ENCODE results near the gene FRMD3.
A peak's percentile ranks its signal among the peaks of the same experiment; 100 is the strongest.

Gene FRMD3

GRCh38 chr9:83285445-83286225, 252.6 kb downstream of the FRMD3 start:
- H4K8ac ChIP-seq (ENCODE audit: low read depth, low read length): no peak overlapping the region
- H3K27ac ChIP-seq (ENCODE audit: low read depth, low read length): no peak overlapping the region
- no peaks in the 10 kb centered on the region for H3K4me1 ChIP-seq (ENCODE audit: control insufficient read depth in 1 of 2, insufficient read depth in 2 of 2, low read length in 2 of 2)
- H3K4me3 ChIP-seq (ENCODE audit: low read depth, low read length): no peak overlapping the region
- H2BK12ac ChIP-seq (ENCODE audit: low read length): no peak overlapping the region
- H3K9ac ChIP-seq (ENCODE audit: low read length): no peak overlapping the region
- H2AFZ ChIP-seq (ENCODE audit: insufficient read depth, low read length, poor library complexity): no peak overlapping the region
- H3K18ac ChIP-seq (ENCODE audit: low read length): no peak overlapping the region
- H3K14ac ChIP-seq (ENCODE audit: low read length): no peak overlapping the region
- no peak overlapping the region for H4K91ac ChIP-seq (ENCODE audit: low read depth, low read length)
- no peaks in the 10 kb centered on the region for H3K36me3 ChIP-seq (ENCODE audit: control insufficient read depth in 1 of 2, insufficient read depth in 2 of 2, low read length in 2 of 2)
- H4K12ac ChIP-seq (ENCODE audit: low read depth, low read length): no peak overlapping the region
- H2BK5ac ChIP-seq (ENCODE audit: low read depth, low read length, poor library complexity): no peak overlapping the region
- no peaks in the 10 kb centered on the region for H3K79me2 ChIP-seq (ENCODE audit: control insufficient read depth, insufficient read depth, low read length, poor library complexity)
- H3K27me3 ChIP-seq (ENCODE audit: insufficient read depth, low read length): no peaks in the 10 kb centered on the region
- H3K4ac ChIP-seq (ENCODE audit: low read depth, low read length): no peak overlapping the region
- no peak for DNase-seq
- H3K79me1 ChIP-seq (ENCODE audit: low read length): no peaks in the 10 kb centered on the region
- no peak overlapping the region for H2AK5ac ChIP-seq (ENCODE audit: low read length)
- H3K23ac ChIP-seq (ENCODE audit: low read length): no peak overlapping the region
- H2BK120ac ChIP-seq (ENCODE audit: insufficient read depth, low read length, poor library complexity): no peak overlapping the region
- WGBS (ENCODE audit: extremely low coverage, insufficient coverage, insufficient read length): no CpG with 5 or more reads among the region's 3 CpGs
- no peaks in the 10 kb centered on the region for H3K9me3 ChIP-seq (ENCODE audit: insufficient read depth, low read depth, low read length)
- H3K4me2 ChIP-seq (ENCODE audit: low read length): no peak overlapping the region

GRCh38 chr9:83284746-83285145, 253.5 kb downstream of the FRMD3 start:
- Histone ChIP-seq H3K4me3 (ENCODE audit: low read depth, low read length) (peak overlapping the region; percentile 6), H2AK5ac (ENCODE audit: low read length) (no peak overlapping the region), H3K4me2 (ENCODE audit: low read length) (no peak overlapping the region), H3K36me3 (ENCODE audit: control insufficient read depth in 1 of 2, insufficient read depth in 2 of 2, low read length in 2 of 2) (no peaks in the 10 kb centered on the region), H3K14ac (ENCODE audit: low read length) (no peak overlapping the region), H2BK120ac (ENCODE audit: insufficient read depth, low read length, poor library complexity) (no peak overlapping the region), H3K4ac (ENCODE audit: low read depth, low read length) (no peak overlapping the region), H3K9ac (ENCODE audit: low read length) (no peak overlapping the region), H2BK12ac (ENCODE audit: low read length) (no peak overlapping the region), H3K79me2 (ENCODE audit: control insufficient read depth, insufficient read depth, low read length, poor library complexity) (no peaks in the 10 kb centered on the region), H2BK5ac (ENCODE audit: low read depth, low read length, poor library complexity) (no peak overlapping the region), H4K8ac (ENCODE audit: low read depth, low read length) (no peak overlapping the region), H4K91ac (ENCODE audit: low read depth, low read length) (no peak overlapping the region), H2AFZ (ENCODE audit: insufficient read depth, low read length, poor library complexity) (no peak overlapping the region), H3K23ac (ENCODE audit: low read length) (no peak overlapping the region), H3K18ac (ENCODE audit: low read length) (no peak overlapping the region), H3K4me1 (ENCODE audit: control insufficient read depth in 1 of 2, insufficient read depth in 2 of 2, low read length in 2 of 2) (no peaks in the 10 kb centered on the region), H3K9me3 (ENCODE audit: insufficient read depth, low read depth, low read length) (no peaks in the 10 kb centered on the region), H3K27me3 (ENCODE audit: insufficient read depth, low read length) (no peaks in the 10 kb centered on the region), H3K27ac (ENCODE audit: low read depth, low read length) (no peak overlapping the region), H4K12ac (ENCODE audit: low read depth, low read length) (no peak overlapping the region), H3K79me1 (ENCODE audit: low read length) (no peaks in the 10 kb centered on the region)
- no CpG with 5 or more reads among the region's 5 CpGs for WGBS (ENCODE audit: extremely low coverage, insufficient coverage, insufficient read length)
- peak in 1 of 2 donors; percentile 31 for DNase-seq

- Histone ChIP-seq H4K8ac (ENCODE audit: low read depth, low read length) (no peak overlapping the region), H3K79me1 (ENCODE audit: low read length) (no peaks in the 10 kb centered on the region), H2AK5ac (ENCODE audit: low read length) (no peak overlapping the region), H3K27ac (ENCODE audit: low read depth, low read length) (no peak overlapping the region), H3K4ac (ENCODE audit: low read depth, low read length) (no peak overlapping the region), H3K4me2 (ENCODE audit: low read length) (no peak overlapping the region), H4K91ac (ENCODE audit: low read depth, low read length) (no peak overlapping the region), H2AFZ (ENCODE audit: insufficient read depth, low read length, poor library complexity) (no peak overlapping the region), H3K27me3 (ENCODE audit: insufficient read depth, low read length) (no peaks in the 10 kb centered on the region), H3K79me2 (ENCODE audit: control insufficient read depth, insufficient read depth, low read length, poor library complexity) (no peaks in the 10 kb centered on the region), H3K9ac (ENCODE audit: low read length) (no peak overlapping the region), H3K4me3 (ENCODE audit: low read depth, low read length) (no peak overlapping the region), H3K36me3 (ENCODE audit: control insufficient read depth in 1 of 2, insufficient read depth in 2 of 2, low read length in 2 of 2) (no peaks in the 10 kb centered on the region), H3K9me3 (ENCODE audit: insufficient read depth, low read depth, low read length) (peaks cover 1% of the 10 kb centered on the region), H3K23ac (ENCODE audit: low read length) (no peak overlapping the region), H2BK12ac (ENCODE audit: low read length) (no peak overlapping the region), H4K12ac (ENCODE audit: low read depth, low read length) (no peak overlapping the region), H3K4me1 (ENCODE audit: control insufficient read depth in 1 of 2, insufficient read depth in 2 of 2, low read length in 2 of 2) (no peaks in the 10 kb centered on the region), H2BK5ac (ENCODE audit: low read depth, low read length, poor library complexity) (no peak overlapping the region), H2BK120ac (ENCODE audit: insufficient read depth, low read length, poor library complexity) (no peak overlapping the region), H3K18ac (ENCODE audit: low read length) (no peak overlapping the region), H3K14ac (ENCODE audit: low read length) (no peak overlapping the region)
- DNase-seq: peak in 1 of 2 donors; percentile 59
- no CpG with 5 or more reads among the region's 2 CpGs for WGBS (ENCODE audit: extremely low coverage, insufficient coverage, insufficient read length)
These were observed 254.7 kb downstream of the FRMD3 start for GRCh38 chr9:83283528-83283927.

GRCh38 chr9:83281306-83282255, 256.6 kb downstream of the FRMD3 start:
- no CpG with 5 or more reads among the region's 7 CpGs for WGBS (ENCODE audit: extremely low coverage, insufficient coverage, insufficient read length)
- no peaks in the 10 kb centered on the region for H3K79me1 ChIP-seq (ENCODE audit: low read length)

More at GRCh38 chr9:83281306-83282255, 256.6 kb downstream of the FRMD3 start:
- no peak overlapping the region for H3K18ac ChIP-seq (ENCODE audit: low read length)
- H3K9ac ChIP-seq (ENCODE audit: low read length): no peak overlapping the region
- no peaks in the 10 kb centered on the region for H3K79me2 ChIP-seq (ENCODE audit: control insufficient read depth, insufficient read depth, low read length, poor library complexity)
- no peak overlapping the region for H3K4me2 ChIP-seq (ENCODE audit: low read length)
- H4K91ac ChIP-seq (ENCODE audit: low read depth, low read length): no peak overlapping the region
- no peak overlapping the region for H2AK5ac ChIP-seq (ENCODE audit: low read length)
- DNase-seq: peak in 1 of 2 donors; percentile 56
- no peak overlapping the region for H2BK12ac ChIP-seq (ENCODE audit: low read length)
- H3K36me3 ChIP-seq (ENCODE audit: control insufficient read depth in 1 of 2, insufficient read depth in 2 of 2, low read length in 2 of 2): no peaks in the 10 kb centered on the region
- no peak overlapping the region for H4K8ac ChIP-seq (ENCODE audit: low read depth, low read length)
- no peak overlapping the region for H2BK5ac ChIP-seq (ENCODE audit: low read depth, low read length, poor library complexity)
- no peak overlapping the region for H2BK120ac ChIP-seq (ENCODE audit: insufficient read depth, low read length, poor library complexity)
- no peaks in the 10 kb centered on the region for H3K4me1 ChIP-seq (ENCODE audit: control insufficient read depth in 1 of 2, insufficient read depth in 2 of 2, low read length in 2 of 2)
- no peak overlapping the region for H4K12ac ChIP-seq (ENCODE audit: low read depth, low read length)
- H3K4me3 ChIP-seq (ENCODE audit: low read depth, low read length): no peak overlapping the region
- H3K23ac ChIP-seq (ENCODE audit: low read length): no peak overlapping the region
- no peak overlapping the region for H3K27ac ChIP-seq (ENCODE audit: low read depth, low read length)
- no peak overlapping the region for H2AFZ ChIP-seq (ENCODE audit: insufficient read depth, low read length, poor library complexity)
- peaks cover 1% of the 10 kb centered on the region for H3K9me3 ChIP-seq (ENCODE audit: insufficient read depth, low read depth, low read length)
- H3K4ac ChIP-seq (ENCODE audit: low read depth, low read length): no peak overlapping the region
- H3K14ac ChIP-seq (ENCODE audit: low read length): no peak overlapping the region
- H3K27me3 ChIP-seq (ENCODE audit: insufficient read depth, low read length): no peaks in the 10 kb centered on the region
